Tibial artery (tissue), 4 donors: ENCODE results near the gene NASP.
A peak's percentile ranks its signal among the peaks of the same experiment; 100 is the strongest.
"Not testable (repeated sequence)": the region's sequence is repeated elsewhere in the genome, so short reads cannot be mapped to it uniquely, and the experiment has no call there.

Experiments
- DNase-seq, 2 donors: peaks; one replicate each; pipeline ENCODE4 v3.0.0-alpha.2; 2019
- H3K27ac ChIP-seq, 2 donors: fragments of 200-600 bp; sonication (generic) in 1 of 2; 1 replicate in 1 of 2; 2 replicates in 1 of 2; pipeline ENCODE4 v1.5.1; 2018 to 2019; ENCODE audit warnings: mild to moderate bottlenecking in 1 of 2
- H3K27me3 ChIP-seq, 2 donors: fragments of 200-600 bp; sonication (generic) in 1 of 2; one replicate each; pipeline versions ENCODE4 v1.5.1 to v1.6.0; 2016 to 2019
- H3K36me3 ChIP-seq, 3 donors: fragments of 200-600 bp; sonication (generic) in 2 of 3; one replicate each; pipeline ENCODE4 v1.5.1; 2016 to 2019; ENCODE audit warnings: mild to moderate bottlenecking in 2 of 3
- H3K4me1 ChIP-seq, 4 donors: fragments of 200-600 bp; sonication (generic) in 2 of 4; 1 replicate in 3 of 4; 2 replicates in 1 of 4; pipeline ENCODE4 v1.5.1; 2016 to 2019
- H3K4me3 ChIP-seq, 2 donors: fragments of 200-600 bp; sonication (generic) in 1 of 2; 1 replicate in 1 of 2; 2 replicates in 1 of 2; pipeline ENCODE4 v1.5.1; 2018 to 2019; ENCODE audit warnings: mild to moderate bottlenecking in 2 of 2
- H3K9me3 ChIP-seq, 3 donors: fragments of 200-600 bp; sonication (generic) in 1 of 3; one replicate each; pipeline ENCODE4 v1.5.1; 2016 to 2019
- CTCF ChIP-seq, 2 experiments: fragments of 200-600 bp in 1 of 2; fragments of 450-650 bp in 1 of 2; IDR thresholded peaks; one replicate each; pipeline ENCODE4 v1.5.1; 2017 to 2019; ENCODE audit warnings: antibody characterized with exemption in 2 of 2, mild to moderate bottlenecking in 1 of 2, moderate library complexity in 1 of 2
- intact Hi-C: fragments of 100-400 bp; cut with DNase I; formaldehyde crosslinking; loops from one replicate; pipeline ENCODE4 v1.15.0; 2023; ENCODE audit warnings: low total_unique reads

Gene NASP

GRCh38 chr1:45585110-45585426, 1.2 kb downstream of the NASP start:
- Histone ChIP-seq H3K27me3 (no peaks in the 10 kb centered on the region), H3K27ac (peak overlapping the region; percentile 92 to 97), H3K9me3 (no peaks in the 10 kb centered on the region), H3K4me1 (peaks cover 0 to 34% (median 15%) of the 10 kb centered on the region in 4 donors), H3K4me3 (peak overlapping the region; percentile 89 to 97), H3K36me3 (no peaks in the 10 kb centered on the region)
- intact Hi-C loops = no loop called here
- TF ChIP-seq CTCF (IDR thresholded peaks at IDR 0.05) = no peak
- no peak for DNase-seq

- no peaks in the 10 kb centered on the region for H3K27me3 ChIP-seq
- no peak for DNase-seq
- no peaks in the 10 kb centered on the region for H3K9me3 ChIP-seq
- H3K4me1 ChIP-seq = peaks cover 0 to 38% (median 15%) of the 10 kb centered on the region in 4 donors
- intact Hi-C loops = no loop called here
- no peak for TF ChIP-seq CTCF (IDR thresholded peaks at IDR 0.05)
- peak overlapping the region; percentile 89 to 97 for H3K4me3 ChIP-seq
- H3K36me3 ChIP-seq = no peaks in the 10 kb centered on the region
- peak overlapping the region; percentile 92 to 97 for H3K27ac ChIP-seq
Measured at GRCh38 chr1:45585496-45586075, 1.7 kb downstream of the NASP start.

- no peak overlapping the region for H3K27ac ChIP-seq
- no peak overlapping the region for H3K4me3 ChIP-seq
- no peaks in the 10 kb centered on the region for H3K27me3 ChIP-seq
- peaks cover under 1 to 7% (median 5%) of the 10 kb centered on the region in 3 donors for H3K36me3 ChIP-seq
- H3K4me1 ChIP-seq = peaks cover 0 to 44% (median 16%) of the 10 kb centered on the region in 4 donors
- no peak for TF ChIP-seq CTCF (IDR thresholded peaks at IDR 0.05)
- intact Hi-C loops = no loop called here
- H3K9me3 ChIP-seq = no peaks in the 10 kb centered on the region
- no peak for DNase-seq
Measured at GRCh38 chr1:45586769-45587168, 2.9 kb downstream of the NASP start.

- H3K36me3 ChIP-seq = peaks cover 19 to 35% (median 21%) of the 10 kb centered on the region in 3 donors
- peaks cover 0 to 37% (median 13%) of the 10 kb centered on the region in 4 donors for H3K4me1 ChIP-seq
- TF ChIP-seq CTCF (IDR thresholded peaks at IDR 0.05) = no peak
- intact Hi-C loops = no loop called here
- no peak for DNase-seq
- no peak overlapping the region for H3K27ac ChIP-seq
- H3K4me3 ChIP-seq = peak overlapping the region in 1 of 2 donors; percentile 21
- H3K27me3 ChIP-seq = no peaks in the 10 kb centered on the region
- H3K9me3 ChIP-seq = no peaks in the 10 kb centered on the region
Measured at GRCh38 chr1:45589861-45590260, 6.0 kb downstream of the NASP start.

GRCh38 chr1:45594412-45594811, 10.6 kb downstream of the NASP start:
- no peak for TF ChIP-seq CTCF (IDR thresholded peaks at IDR 0.05)
- H3K9me3 ChIP-seq = no peaks in the 10 kb centered on the region
- H3K27me3 ChIP-seq = no peaks in the 10 kb centered on the region
- intact Hi-C loops = no loop called here
- peaks cover 0 to 15% (median 2%) of the 10 kb centered on the region in 4 donors for H3K4me1 ChIP-seq
- no peak for DNase-seq
- H3K4me3 ChIP-seq = no peak overlapping the region
- H3K27ac ChIP-seq = no peak overlapping the region
- peaks cover 22 to 56% (median 23%) of the 10 kb centered on the region in 3 donors for H3K36me3 ChIP-seq

GRCh38 chr1:45596765-45597164, 12.9 kb downstream of the NASP start:
- peaks cover 18 to 51% (median 22%) of the 10 kb centered on the region in 3 donors for H3K36me3 ChIP-seq
- DNase-seq, H3K9me3 ChIP-seq, intact Hi-C loops, H3K27ac ChIP-seq, H3K4me1 ChIP-seq, H3K27me3 ChIP-seq, H3K4me3 ChIP-seq: not testable (repeated sequence)
